ENCODE measurements around the gene CPLANE2. TPM values are rescaled to one million over a fixed set of nuclear protein-coding genes. Genes with fewer than 3 reads are reported as not detected.

CPLANE2 gene
- total and polyA plus RNA-seq, 7 donors, result 1.0 to 7.4 (median 4.5) TPM

DNA sequence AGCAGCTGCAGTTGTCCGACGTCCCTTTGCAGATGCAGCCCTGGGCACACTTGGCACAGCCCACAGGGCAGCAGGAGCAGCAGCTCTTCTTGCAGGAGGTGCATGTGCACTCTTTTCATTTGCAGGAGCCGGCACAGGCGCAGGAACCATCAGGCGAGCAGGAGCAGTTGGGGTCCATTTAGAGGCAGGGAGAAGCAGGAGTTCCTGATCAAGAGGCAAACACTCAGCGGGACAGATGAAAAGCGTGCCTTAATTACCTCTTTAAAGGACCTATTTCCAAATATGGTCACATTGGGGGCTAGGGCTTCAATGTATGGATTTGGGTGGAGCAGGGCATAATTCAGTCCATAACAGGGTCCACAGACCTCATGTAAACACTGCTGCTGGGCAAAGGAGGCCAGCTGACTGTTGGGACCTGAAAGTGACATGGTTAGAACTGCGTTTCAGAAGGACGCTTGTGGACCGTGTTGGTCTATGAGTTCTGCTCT lies 4.3 kb upstream of the CPLANE2 start:
- Histone ChIP-seq H3K27me3 (ENCODE audit: insufficient read depth in 3 of 3, low read length in 2 of 3) (no peaks in the 10 kb centered on the region), H3K4me3 (no peak overlapping the region), H3K27ac (no peak overlapping the region), H3K36me3 (ENCODE audit: insufficient read depth in 1 of 2, low read depth in 1 of 2) (peaks cover 0 to 7% of the 10 kb centered on the region in 2 donors), H3K4me1 (peaks cover 11% of the 10 kb centered on the region), H3K9me3 (no peaks in the 10 kb centered on the region)
- WGBS, 3 donors, result 55 to 58% (median 57%) methylated on average over 10 of the region's 10 CpGs
- TF ChIP-seq, protein P1, sequence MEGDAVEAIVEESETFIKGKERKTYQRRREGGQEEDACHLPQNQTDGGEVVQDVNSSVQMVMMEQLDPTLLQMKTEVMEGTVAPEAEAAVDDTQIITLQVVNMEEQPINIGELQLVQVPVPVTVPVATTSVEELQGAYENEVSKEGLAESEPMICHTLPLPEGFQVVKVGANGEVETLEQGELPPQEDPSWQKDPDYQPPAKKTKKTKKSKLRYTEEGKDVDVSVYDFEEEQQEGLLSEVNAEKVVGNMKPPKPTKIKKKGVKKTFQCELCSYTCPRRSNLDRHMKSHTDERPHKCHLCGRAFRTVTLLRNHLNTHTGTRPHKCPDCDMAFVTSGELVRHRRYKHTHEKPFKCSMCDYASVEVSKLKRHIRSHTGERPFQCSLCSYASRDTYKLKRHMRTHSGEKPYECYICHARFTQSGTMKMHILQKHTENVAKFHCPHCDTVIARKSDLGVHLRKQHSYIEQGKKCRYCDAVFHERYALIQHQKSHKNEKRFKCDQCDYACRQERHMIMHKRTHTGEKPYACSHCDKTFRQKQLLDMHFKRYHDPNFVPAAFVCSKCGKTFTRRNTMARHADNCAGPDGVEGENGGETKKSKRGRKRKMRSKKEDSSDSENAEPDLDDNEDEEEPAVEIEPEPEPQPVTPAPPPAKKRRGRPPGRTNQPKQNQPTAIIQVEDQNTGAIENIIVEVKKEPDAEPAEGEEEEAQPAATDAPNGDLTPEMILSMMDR (IDR thresholded peaks at IDR 0.05), result no peak
- intact Hi-C loops (cut with DNase I), result loop anchor here in 1 of 2 donors (5.0 to 10.0 kb wide), 2 partner anchors 114 to 164 kb away; partner anchors contain the start of gene FBXO42
- DNase-seq (no peak), ATAC-seq (no peak)

DNA sequence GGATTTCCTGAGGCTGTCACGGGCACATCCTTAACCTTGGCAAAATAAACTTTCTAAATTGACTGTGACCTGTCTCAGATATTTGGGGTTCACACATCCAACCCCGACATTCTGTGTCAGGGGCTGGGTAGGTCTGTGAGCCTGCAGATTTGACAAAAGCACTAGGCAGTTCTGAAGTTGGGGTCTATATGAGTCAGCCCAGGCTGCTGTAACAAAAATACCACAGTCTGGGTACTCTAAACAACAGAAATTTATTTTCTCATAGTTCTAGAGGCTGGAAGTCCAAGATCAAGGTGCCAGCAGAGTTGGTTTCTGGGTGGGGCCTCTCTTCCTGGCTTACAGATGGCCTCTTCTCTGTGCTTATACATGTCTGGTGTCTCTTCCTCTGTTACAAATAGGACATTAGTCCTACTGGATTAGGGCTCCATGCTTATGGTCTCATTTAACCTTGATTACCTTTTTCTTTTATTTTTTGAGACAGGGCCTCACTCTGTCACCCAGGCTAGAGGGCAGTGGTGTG lies 3.0 kb upstream of the CPLANE2 start:
- intact Hi-C loops (cut with DNase I), result loop anchor here in 1 of 2 donors (5.0 to 10.0 kb wide), 2 partner anchors 115 to 163 kb away; partner anchors contain the start of gene FBXO42
- peaks cover 15% of the 10 kb centered on the region for H3K4me1 ChIP-seq
- DNase-seq (no peak), ATAC-seq (no peak)
- 86 to 90% (median 88%) methylated on average over 2 of the region's 2 CpGs for WGBS, 3 donors
- H3K27ac ChIP-seq, result no peak overlapping the region
- H3K36me3 ChIP-seq (ENCODE audit: insufficient read depth in 1 of 2, low read depth in 1 of 2), result no peaks in the 10 kb centered on the region
- H3K4me3 ChIP-seq, result no peak overlapping the region
- no peaks in the 10 kb centered on the region for H3K27me3 ChIP-seq (ENCODE audit: insufficient read depth in 3 of 3, low read length in 2 of 3)
- H3K9me3 ChIP-seq, result no peaks in the 10 kb centered on the region
- TF ChIP-seq, protein P1 (IDR thresholded peaks at IDR 0.05), result no peak

DNA sequence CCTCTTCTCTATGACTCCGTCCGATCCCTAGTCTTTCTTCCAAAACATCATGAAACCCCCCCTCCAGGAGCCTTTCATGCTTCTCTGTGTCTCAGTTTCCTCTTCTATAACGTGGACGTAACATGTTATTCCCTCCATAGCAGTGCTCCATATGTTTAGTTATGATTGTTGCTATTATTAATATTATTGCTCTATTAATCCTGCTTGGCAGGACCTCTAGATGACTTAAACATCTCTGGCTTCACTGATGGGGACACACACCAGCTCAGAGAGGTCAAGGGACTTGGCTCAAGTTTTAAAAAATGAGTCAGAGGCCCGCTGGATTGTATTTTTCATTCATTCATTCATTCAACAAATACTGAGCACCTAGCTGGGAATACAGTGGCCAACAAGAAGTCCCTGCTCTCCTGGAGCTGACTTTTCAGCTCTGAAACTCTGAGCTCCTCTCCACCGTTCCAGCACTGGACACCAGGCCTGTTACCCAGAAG lies 404 bp upstream of the CPLANE2 start:
- intact Hi-C loops (cut with DNase I), result no loop called here
- peaks cover 11% of the 10 kb centered on the region for H3K4me1 ChIP-seq
- H3K36me3 ChIP-seq (ENCODE audit: insufficient read depth in 1 of 2, low read depth in 1 of 2), result no peaks in the 10 kb centered on the region
- H3K9me3 ChIP-seq, result no peaks in the 10 kb centered on the region
- peak overlapping the region; percentile 82 for H3K27ac ChIP-seq
- TF ChIP-seq, protein P1 (IDR thresholded peaks at IDR 0.05), result no peak
- DNase-seq (no peak), ATAC-seq (no peak)
- H3K4me3 ChIP-seq, result peak overlapping the region; percentile 70
- no peaks in the 10 kb centered on the region for H3K27me3 ChIP-seq (ENCODE audit: insufficient read depth in 3 of 3, low read length in 2 of 3)
- 33 to 44% (median 35%) methylated on average over 6 of the region's 6 CpGs for WGBS, 3 donors

DNA sequence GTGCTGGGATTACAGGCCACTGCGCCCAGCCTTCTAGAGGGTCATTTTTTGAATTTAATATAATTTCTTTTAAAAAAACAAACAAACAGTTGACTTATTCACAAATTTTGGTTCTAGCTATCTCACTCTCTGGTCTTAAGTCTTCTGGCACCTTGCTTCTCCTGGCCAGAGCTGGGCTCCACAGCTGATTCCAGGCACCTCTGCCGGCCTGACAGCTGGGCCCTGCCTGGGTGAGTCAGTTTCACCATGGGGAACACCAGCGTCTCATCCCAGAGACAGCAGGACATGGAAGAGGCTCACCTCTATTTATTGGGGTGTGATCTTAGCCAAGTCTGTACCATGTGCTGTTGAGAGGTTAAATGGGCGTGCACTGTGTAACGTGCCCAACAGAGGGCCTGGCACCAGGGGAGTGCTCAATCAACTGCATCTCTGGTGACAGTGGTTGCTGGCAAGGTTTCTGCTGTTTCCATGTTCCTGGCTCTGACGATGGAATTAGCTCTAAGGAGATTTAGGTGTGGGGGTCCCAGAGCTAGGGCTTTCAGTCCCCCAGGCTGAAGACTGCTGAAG lies 956 bp downstream of the CPLANE2 start:
- H3K4me3 ChIP-seq, result peak overlapping the region; percentile 70
- intact Hi-C loops (cut with DNase I), result no loop called here
- ATAC-seq (peak; percentile 66 to 74 (median 74)), DNase-seq (no peak)
- peaks cover 11% of the 10 kb centered on the region for H3K4me1 ChIP-seq
- H3K27me3 ChIP-seq (ENCODE audit: insufficient read depth in 3 of 3, low read length in 2 of 3), result no peaks in the 10 kb centered on the region
- no peaks in the 10 kb centered on the region for H3K9me3 ChIP-seq
- peaks cover 0 to 7% of the 10 kb centered on the region in 2 donors for H3K36me3 ChIP-seq (ENCODE audit: insufficient read depth in 1 of 2, low read depth in 1 of 2)
- peak overlapping the region; percentile 82 for H3K27ac ChIP-seq
- TF ChIP-seq, protein P1 (IDR thresholded peaks at IDR 0.05), result peak; percentile 14
- WGBS, 3 donors, result 25 to 35% (median 32%) methylated on average over 6 of the region's 6 CpGs
